Measurements from ENCODE around the gene ARHGAP15.

The ARHGAP15 gene

DNA sequence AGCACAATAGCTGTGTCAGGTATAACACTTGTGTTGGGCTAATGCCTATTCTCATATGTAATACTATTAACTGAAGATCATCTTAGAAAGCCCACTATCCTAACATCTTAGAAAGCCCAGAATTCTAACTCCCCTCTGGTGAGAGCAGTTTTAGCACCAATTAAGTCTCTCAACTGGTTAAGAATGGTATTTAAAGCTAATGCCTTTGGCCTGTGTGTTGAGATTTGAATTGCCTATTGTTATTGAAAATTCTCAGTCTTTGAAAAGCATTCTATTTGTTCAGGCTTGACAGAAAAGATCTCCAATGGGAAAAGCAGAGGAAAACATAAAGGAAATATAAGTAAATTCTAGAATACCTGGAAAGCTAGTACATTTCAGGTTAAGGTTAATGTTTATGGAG, 352.5 kb downstream of the ARHGAP15 start:
- Histone ChIP-seq H3K4me3 (ENCODE audit: low read length) (no peak overlapping the region), H3K4me2 (ENCODE audit: low read length) (no peak overlapping the region), H4K20me1 (ENCODE audit: control insufficient read depth, insufficient read depth, low read depth, low read length) (no peaks in the 10 kb centered on the region), H3K9me2 (replicated peaks; ENCODE audit: control insufficient read depth, low read length) (no peaks in the 10 kb centered on the region), H3K27ac (ENCODE audit: low read depth, low read length) (no peak overlapping the region), H3F3A (ENCODE audit: control insufficient read depth, insufficient read depth) (no peaks in the 10 kb centered on the region), H3K27me3 (ENCODE audit: control insufficient read depth, low read length) (no peaks in the 10 kb centered on the region), H3K79me2 (ENCODE audit: control insufficient read depth, low read length) (no peaks in the 10 kb centered on the region), H3K36me3 (ENCODE audit: control insufficient read depth, low read length) (no peaks in the 10 kb centered on the region), H3K4me1 (ENCODE audit: control insufficient read depth, low read length) (no peaks in the 10 kb centered on the region), H3K9me3 (ENCODE audit: control insufficient read depth, insufficient read depth, low read length) (no peaks in the 10 kb centered on the region)
- TF ChIP-seq, protein P1, sequence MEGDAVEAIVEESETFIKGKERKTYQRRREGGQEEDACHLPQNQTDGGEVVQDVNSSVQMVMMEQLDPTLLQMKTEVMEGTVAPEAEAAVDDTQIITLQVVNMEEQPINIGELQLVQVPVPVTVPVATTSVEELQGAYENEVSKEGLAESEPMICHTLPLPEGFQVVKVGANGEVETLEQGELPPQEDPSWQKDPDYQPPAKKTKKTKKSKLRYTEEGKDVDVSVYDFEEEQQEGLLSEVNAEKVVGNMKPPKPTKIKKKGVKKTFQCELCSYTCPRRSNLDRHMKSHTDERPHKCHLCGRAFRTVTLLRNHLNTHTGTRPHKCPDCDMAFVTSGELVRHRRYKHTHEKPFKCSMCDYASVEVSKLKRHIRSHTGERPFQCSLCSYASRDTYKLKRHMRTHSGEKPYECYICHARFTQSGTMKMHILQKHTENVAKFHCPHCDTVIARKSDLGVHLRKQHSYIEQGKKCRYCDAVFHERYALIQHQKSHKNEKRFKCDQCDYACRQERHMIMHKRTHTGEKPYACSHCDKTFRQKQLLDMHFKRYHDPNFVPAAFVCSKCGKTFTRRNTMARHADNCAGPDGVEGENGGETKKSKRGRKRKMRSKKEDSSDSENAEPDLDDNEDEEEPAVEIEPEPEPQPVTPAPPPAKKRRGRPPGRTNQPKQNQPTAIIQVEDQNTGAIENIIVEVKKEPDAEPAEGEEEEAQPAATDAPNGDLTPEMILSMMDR (IDR thresholded peaks at IDR 0.05; ENCODE audit: low read depth, low read length, poor library complexity, severe bottlenecking): no peak
- TF ChIP-seq EZH2phosphoT487 (IDR thresholded peaks at IDR 0.05; ENCODE audit: borderline replicate concordance, low read length): no peak

DNA sequence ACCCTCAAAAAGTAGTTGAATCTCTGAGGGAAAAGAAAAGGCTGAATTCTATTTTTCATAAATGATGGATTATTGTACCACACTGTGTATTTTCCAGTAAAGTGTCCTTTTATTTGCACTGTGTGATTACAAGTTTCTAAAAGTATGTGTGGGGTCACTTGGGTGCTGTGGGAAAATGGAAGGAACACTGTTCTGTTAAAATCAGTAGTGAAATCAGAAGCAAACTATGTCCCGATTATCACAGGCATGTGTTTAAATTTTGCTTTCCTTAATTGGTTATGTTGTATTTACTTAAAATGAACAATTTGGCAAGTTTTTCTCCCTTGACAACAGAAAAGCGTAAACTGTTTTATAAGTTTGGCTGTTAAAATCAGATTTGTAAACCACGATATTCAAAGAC, 353.1 kb downstream of the ARHGAP15 start:
- no peak overlapping the region for H3K4me2 ChIP-seq (ENCODE audit: low read length)
- H3K79me2 ChIP-seq (ENCODE audit: control insufficient read depth, low read length): no peaks in the 10 kb centered on the region
- H3F3A ChIP-seq (ENCODE audit: control insufficient read depth, insufficient read depth): no peaks in the 10 kb centered on the region
- H3K4me1 ChIP-seq (ENCODE audit: control insufficient read depth, low read length): no peaks in the 10 kb centered on the region
- no peak overlapping the region for H3K27ac ChIP-seq (ENCODE audit: low read depth, low read length)
- no peaks in the 10 kb centered on the region for H3K36me3 ChIP-seq (ENCODE audit: control insufficient read depth, low read length)
- no peaks in the 10 kb centered on the region for H3K9me3 ChIP-seq (ENCODE audit: control insufficient read depth, insufficient read depth, low read length)
- no peak overlapping the region for H3K4me3 ChIP-seq (ENCODE audit: low read length)
- no peaks in the 10 kb centered on the region for H3K9me2 ChIP-seq (replicated peaks; ENCODE audit: control insufficient read depth, low read length)
- H4K20me1 ChIP-seq (ENCODE audit: control insufficient read depth, insufficient read depth, low read depth, low read length): no peaks in the 10 kb centered on the region
- TF ChIP-seq EZH2phosphoT487 (IDR thresholded peaks at IDR 0.05; ENCODE audit: borderline replicate concordance, low read length): no peak
- TF ChIP-seq, protein P1 (IDR thresholded peaks at IDR 0.05; ENCODE audit: low read depth, low read length, poor library complexity, severe bottlenecking): no peak
- no peaks in the 10 kb centered on the region for H3K27me3 ChIP-seq (ENCODE audit: control insufficient read depth, low read length)

DNA sequence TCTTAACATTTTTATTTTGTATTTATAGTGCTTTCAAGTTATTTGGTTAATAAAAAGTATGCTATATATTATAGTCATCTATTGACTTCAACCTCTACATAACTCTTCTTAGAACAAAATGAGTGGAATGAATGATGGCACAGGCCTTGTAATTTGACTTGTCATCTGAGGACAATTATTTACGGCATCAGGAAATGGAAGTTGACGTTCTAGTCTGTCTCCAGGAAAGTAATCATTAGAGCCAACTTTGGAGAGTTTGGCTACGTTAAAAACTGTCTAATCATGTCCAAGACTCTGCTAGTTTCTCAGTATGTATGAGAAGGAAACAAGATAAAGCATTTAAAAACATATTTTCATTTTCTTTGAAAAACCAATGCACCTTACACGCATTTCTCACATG, 353.6 kb downstream of the ARHGAP15 start:
- no peak overlapping the region for H3K27ac ChIP-seq (ENCODE audit: low read depth, low read length)
- H3K4me3 ChIP-seq (ENCODE audit: low read length): no peak overlapping the region
- H3K4me2 ChIP-seq (ENCODE audit: low read length): no peak overlapping the region
- TF ChIP-seq, protein P1 (IDR thresholded peaks at IDR 0.05; ENCODE audit: low read depth, low read length, poor library complexity, severe bottlenecking): no peak
- no peak for TF ChIP-seq EZH2phosphoT487 (IDR thresholded peaks at IDR 0.05; ENCODE audit: borderline replicate concordance, low read length)
- no peaks in the 10 kb centered on the region for H3K36me3 ChIP-seq (ENCODE audit: control insufficient read depth, low read length)
- H3K9me3 ChIP-seq (ENCODE audit: control insufficient read depth, insufficient read depth, low read length): no peaks in the 10 kb centered on the region
- H3K27me3 ChIP-seq (ENCODE audit: control insufficient read depth, low read length): no peaks in the 10 kb centered on the region
- H4K20me1 ChIP-seq (ENCODE audit: control insufficient read depth, insufficient read depth, low read depth, low read length): no peaks in the 10 kb centered on the region
- H3F3A ChIP-seq (ENCODE audit: control insufficient read depth, insufficient read depth): no peaks in the 10 kb centered on the region
- H3K9me2 ChIP-seq (replicated peaks; ENCODE audit: control insufficient read depth, low read length): no peaks in the 10 kb centered on the region
- no peaks in the 10 kb centered on the region for H3K79me2 ChIP-seq (ENCODE audit: control insufficient read depth, low read length)
- H3K4me1 ChIP-seq (ENCODE audit: control insufficient read depth, low read length): no peaks in the 10 kb centered on the region

DNA sequence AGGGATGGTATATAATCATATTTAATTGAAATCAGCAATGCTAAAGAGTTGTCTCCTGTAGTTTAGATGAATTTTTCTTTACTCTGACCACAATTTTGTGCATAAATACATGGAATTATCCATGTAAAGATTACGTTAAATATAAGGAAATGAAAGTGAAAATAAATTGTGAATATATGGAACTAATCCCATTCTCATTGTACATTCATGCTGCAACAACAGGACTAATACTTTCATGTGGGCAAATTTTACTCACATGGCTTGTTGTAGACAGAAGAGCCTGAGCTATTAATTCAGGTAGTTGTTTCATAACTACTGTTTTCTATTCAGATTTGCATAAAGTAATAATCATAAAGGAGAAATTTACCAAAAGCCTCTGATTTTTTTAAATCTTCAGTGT, 357.8 kb downstream of the ARHGAP15 start:
- no peaks in the 10 kb centered on the region for H3K27me3 ChIP-seq (ENCODE audit: control insufficient read depth, low read length)
- H3K4me1 ChIP-seq (ENCODE audit: control insufficient read depth, low read length): no peaks in the 10 kb centered on the region
- H3K9me3 ChIP-seq (ENCODE audit: control insufficient read depth, insufficient read depth, low read length): no peaks in the 10 kb centered on the region
- TF ChIP-seq, protein P1 (IDR thresholded peaks at IDR 0.05; ENCODE audit: low read depth, low read length, poor library complexity, severe bottlenecking): no peak
- TF ChIP-seq EZH2phosphoT487 (IDR thresholded peaks at IDR 0.05; ENCODE audit: borderline replicate concordance, low read length): no peak
- no peaks in the 10 kb centered on the region for H3K9me2 ChIP-seq (replicated peaks; ENCODE audit: control insufficient read depth, low read length)
- H3K27ac ChIP-seq (ENCODE audit: low read depth, low read length): no peak overlapping the region
- no peak overlapping the region for H3K4me3 ChIP-seq (ENCODE audit: low read length)
- no peaks in the 10 kb centered on the region for H3K79me2 ChIP-seq (ENCODE audit: control insufficient read depth, low read length)
- H3F3A ChIP-seq (ENCODE audit: control insufficient read depth, insufficient read depth): no peaks in the 10 kb centered on the region
- no peak overlapping the region for H3K4me2 ChIP-seq (ENCODE audit: low read length)
- no peaks in the 10 kb centered on the region for H4K20me1 ChIP-seq (ENCODE audit: control insufficient read depth, insufficient read depth, low read depth, low read length)
- no peaks in the 10 kb centered on the region for H3K36me3 ChIP-seq (ENCODE audit: control insufficient read depth, low read length)
